ENCODE results near the gene EVX2.

The EVX2 gene

GRCh38 chr2:176063958-176064357 is 19.8 kb downstream of the EVX2 start:
- TF ChIP-seq ZFX (IDR thresholded peaks at IDR 0.05) (no peak), CTCF (conservative IDR thresholded peaks at IDR 0.05) (no peak)

GRCh38 chr2:176056406-176056805 is 27.4 kb downstream of the EVX2 start:
- no peak overlapping the region for H3K27ac ChIP-seq
- no peak for TF ChIP-seq ZFX (IDR thresholded peaks at IDR 0.05)
- no peak for TF ChIP-seq CTCF (conservative IDR thresholded peaks at IDR 0.05)

More at GRCh38 chr2:176063958-176064357, 19.8 kb downstream of the EVX2 start:
- no peak overlapping the region for H3K27ac ChIP-seq

- no peak overlapping the region for H3K27ac ChIP-seq
Observed at GRCh38 chr2:176039375-176039774, 44.4 kb downstream of the EVX2 start.

GRCh38 chr2:176038694-176039093 is 45.1 kb downstream of the EVX2 start:
- no peak for TF ChIP-seq ZFX (IDR thresholded peaks at IDR 0.05)
- no peak for TF ChIP-seq CTCF (conservative IDR thresholded peaks at IDR 0.05)
- no peak overlapping the region for H3K27ac ChIP-seq

More at GRCh38 chr2:176039375-176039774, 44.4 kb downstream of the EVX2 start:
- TF ChIP-seq ZFX (IDR thresholded peaks at IDR 0.05) = no peak
- no peak for TF ChIP-seq CTCF (conservative IDR thresholded peaks at IDR 0.05)

DNA sequence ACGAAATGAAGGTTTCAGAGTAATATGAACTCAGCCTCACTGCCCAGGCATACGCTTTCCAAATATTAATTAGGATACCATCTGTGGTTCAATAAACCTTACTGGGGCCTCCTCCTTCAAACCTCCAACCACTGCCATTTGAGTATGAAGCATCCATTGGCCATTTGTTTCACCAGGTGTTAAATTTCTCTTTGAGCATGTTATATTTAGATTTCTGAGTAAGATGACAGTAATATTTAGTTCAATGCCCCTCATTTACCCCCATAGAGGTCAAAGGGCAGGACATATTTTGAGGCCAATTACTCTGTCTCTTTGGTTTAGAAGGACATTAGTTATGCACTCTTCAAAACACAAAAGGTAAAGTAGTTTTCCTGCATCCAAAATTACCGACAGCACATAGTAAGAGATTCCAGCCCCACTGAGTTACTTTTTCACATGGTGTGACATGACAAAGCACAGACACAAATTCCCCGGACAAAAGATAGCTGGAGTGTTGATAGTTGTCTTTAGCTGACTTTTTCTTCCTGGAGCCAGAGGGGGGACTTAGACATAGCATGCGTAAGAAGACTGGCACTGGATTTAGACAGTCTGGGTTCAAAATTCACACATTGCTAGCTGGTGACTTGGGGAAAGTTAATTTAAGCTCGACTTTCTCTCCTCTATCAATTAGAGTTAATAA is 48.6 kb downstream of the EVX2 start:
- H3K27ac ChIP-seq = no peak overlapping the region
- TF ChIP-seq CTCF (conservative IDR thresholded peaks at IDR 0.05) (no peak), ZFX (IDR thresholded peaks at IDR 0.05) (no peak)

GRCh38 chr2:176027806-176028205 is 56.0 kb downstream of the EVX2 start:
- TF ChIP-seq ZFX (IDR thresholded peaks at IDR 0.05) (no peak), CTCF (conservative IDR thresholded peaks at IDR 0.05) (no peak)
- H3K27ac ChIP-seq = no peak overlapping the region
